HG03196 (cell line): ENCODE results near the gene SALL2.

ENCODE experiments used
- ATAC-seq: cut with Tn5 transposase; IDR thresholded peaks from one replicate; pipeline ENCODE4 v1.9.1; 2021; ENCODE audit not compliant: unreplicated experiment

Gene SALL2

DNA sequence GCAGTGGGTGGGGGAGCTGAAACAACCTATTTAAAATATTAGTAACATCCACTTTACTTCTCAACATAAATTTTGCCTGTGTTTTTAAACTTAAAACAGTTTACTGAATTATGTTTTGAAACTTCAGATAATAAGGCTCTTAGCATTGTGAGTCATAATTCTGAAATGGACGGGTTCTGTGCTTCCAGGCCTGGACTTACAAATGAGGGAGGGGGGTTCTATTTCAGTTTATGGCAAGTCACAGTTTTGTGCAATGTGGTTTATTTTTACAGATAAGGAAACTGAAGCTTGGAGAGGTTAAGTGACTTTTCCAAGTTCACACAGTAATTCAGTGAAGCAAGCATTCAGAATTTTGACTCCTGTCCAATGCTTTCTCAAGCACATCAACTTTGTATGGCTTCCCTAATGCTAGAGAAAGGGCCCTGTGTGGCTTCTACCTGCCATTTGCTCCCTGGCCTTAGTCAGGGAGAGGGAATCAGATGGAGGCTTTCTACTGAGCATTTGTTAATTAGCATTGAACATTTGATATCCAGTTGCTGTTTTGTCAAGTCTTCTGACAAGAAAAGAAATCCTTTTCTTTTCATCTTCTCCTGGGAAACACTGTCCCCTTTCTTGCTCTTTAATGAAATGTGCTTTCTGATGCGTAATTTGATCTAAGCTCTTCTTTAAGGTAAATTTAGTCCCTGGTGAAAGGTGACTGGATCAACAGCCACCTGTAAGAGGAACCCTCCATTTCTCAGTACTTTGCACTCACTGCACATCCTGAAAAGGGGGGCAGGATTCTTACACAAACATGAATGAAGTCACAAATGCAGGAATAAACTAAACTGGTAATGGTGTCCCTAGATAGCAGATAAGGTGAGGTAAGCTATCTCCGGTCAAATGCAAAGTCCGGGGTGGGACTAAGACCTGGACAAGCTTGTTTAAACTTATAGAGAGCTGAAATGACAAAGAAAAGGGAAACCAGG lies 2.5 kb upstream of the SALL2 start:
- no peak for ATAC-seq

GRCh38 chr14:21527318-21527679 lies 1.2 kb upstream of the SALL2 start:
- no peak for ATAC-seq

GRCh38 chr14:21526672-21527317 lies 649 bp upstream of the SALL2 start:
- ATAC-seq: no peak

DNA sequence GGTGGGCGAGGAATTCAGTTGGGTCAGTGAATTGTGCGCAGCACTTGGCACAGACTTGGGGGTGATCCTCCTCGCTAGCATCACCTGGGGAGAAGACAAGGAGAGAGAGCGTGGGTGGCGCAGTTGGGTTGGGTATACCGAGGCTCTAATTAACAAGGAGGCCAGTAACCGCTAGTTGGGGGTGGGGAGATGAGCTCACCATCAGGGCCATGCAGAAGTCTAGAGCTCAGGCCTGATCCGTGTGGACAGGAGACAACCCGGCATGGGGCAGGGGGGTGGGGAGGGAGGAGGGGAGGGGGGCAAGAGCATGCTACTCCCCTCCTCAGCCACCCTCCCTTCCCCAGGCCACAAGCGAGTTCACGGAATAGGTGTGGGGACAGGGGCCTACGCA lies 580 bp downstream of the SALL2 start:
- ATAC-seq: no peak

GRCh38 chr14:21524575-21525490 lies 1.3 kb downstream of the SALL2 start:
- ATAC-seq: no peak

GRCh38 chr14:21523203-21523602 lies 2.9 kb downstream of the SALL2 start:
- ATAC-seq: no peak

DNA sequence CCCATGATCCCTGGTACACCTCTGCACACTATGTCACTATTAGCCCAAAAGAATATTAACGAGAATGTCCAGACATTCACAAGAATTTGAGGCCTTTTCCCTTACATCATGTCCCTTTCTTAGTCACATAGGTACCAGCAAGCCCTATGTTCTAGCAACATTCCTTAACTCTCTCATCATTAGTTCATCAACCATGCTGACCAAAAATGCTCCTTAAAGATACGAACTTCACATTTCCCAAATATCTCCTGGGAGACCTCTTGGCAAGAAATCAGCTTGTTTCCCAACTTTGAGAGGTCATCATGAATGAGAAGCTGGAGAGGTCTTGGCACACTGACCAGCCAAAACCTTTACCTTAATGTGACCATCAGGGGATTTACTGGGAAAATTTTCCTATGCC lies 4.6 kb downstream of the SALL2 start:
- no peak for ATAC-seq

- no peak for ATAC-seq
These were observed 5.4 kb downstream of the SALL2 start for GRCh38 chr14:21520767-21521166.

DNA sequence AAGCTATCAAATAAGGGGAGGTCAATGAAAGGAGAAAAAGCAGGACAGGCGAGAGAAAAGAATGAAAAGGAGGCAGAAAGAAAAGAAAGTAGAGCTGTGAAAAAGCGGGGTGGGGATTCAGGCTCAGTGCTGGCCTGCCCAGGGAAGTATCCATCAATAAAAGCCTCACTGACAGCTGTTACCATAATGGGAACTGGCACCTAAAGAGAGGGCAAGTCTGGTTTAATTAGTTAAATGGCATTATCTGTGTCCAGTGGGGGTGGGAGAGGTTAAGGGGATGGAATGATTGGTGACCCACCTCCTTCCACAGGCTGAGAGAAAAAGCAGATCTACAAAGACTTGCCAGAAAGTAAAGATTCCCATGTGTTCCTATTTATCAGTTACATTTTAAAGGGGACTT lies 7.4 kb downstream of the SALL2 start:
- ATAC-seq: no peak

- ATAC-seq: no peak
These were observed 11.8 kb downstream of the SALL2 start for GRCh38 chr14:21514341-21514740.

DNA sequence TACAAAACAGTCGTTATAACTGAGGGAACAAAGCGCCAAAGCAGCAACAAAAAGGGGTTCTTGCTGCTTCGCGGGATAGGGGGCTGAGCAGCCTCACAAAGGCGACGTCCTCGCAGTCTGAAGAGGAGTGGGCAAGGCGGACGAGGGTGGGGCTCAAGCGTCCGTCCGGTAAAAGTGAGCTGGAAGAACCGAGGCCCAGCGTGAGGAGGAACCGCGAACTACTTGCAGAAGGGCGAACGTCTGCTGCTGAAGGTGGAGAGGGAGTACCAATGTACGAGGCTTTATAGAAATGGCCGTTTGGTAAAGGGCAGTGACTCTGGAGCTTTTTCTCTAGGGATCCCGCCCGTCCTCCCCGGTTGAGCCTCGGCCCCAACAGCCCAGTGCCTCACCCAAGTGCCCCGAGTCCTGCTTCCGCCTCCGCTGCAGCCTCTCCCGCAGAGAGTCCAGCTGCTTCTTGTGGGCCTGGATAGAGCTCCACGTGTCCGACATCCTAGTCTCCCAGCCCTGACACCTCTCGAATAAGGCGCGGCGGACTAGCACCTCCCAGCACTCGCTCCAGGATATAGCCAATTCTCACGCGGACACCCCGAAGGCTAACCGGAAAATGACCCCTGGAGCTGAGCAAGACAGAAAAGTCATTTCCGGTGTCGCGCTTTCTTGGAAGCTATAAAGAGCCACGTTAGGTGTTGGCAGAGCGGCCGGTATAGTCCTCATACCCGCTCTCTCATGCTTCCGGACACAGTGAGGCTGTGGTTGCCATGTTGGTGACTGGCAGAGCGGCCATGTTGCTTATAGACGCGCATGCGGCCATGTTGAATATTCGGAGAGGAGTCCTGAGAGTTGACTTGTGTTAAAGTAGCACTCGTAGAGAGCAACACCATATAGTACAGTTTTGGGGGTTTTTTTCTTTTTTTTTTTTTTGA lies 15.2 kb downstream of the SALL2 start, which contains the start of gene METTL3:
TSS of gene METTL3 (minus strand) at position 606 of the 923 bp plus-strand sequence. CDS start at position 489, 117 bp downstream.
- ATAC-seq: peak; percentile 99

DNA sequence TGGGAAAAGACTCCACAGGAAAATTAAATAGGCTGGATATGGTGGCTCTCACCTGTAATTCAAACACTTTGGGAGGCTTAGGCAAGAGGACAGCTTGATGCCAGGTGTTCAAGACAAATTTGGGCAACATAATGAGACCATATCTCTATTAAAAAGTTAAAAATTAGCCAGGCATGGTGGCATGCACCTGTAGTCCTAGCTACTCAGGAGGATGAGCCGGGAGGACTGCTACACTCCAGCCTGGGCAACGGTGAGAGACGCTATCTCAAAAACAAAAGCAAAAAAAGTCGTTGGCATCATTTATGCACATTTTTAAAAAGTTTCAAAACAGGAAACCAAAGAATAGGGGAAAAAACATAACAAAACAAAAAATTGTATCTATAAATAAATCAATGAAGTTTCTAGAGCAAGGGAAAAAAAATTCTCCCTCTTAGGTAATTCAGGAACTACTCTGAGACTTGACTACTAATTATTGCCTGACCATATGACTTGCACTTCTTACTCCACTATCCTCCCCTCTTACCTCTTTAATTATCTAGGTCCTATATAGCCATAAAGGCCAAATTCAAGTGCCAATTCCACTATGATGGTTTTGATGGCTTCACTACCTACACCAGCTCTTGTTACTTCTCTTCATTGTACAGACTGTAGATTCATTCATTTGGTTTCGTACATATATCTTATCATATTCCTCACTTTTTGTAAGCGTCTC lies 16.6 kb downstream of the SALL2 start:
- no peak for ATAC-seq

- no peak for ATAC-seq
These were observed 19.6 kb downstream of the SALL2 start for GRCh38 chr14:21506557-21506956.

GRCh38 chr14:21505012-21505553 lies 21.1 kb downstream of the SALL2 start:
- ATAC-seq: peak; percentile 75

DNA sequence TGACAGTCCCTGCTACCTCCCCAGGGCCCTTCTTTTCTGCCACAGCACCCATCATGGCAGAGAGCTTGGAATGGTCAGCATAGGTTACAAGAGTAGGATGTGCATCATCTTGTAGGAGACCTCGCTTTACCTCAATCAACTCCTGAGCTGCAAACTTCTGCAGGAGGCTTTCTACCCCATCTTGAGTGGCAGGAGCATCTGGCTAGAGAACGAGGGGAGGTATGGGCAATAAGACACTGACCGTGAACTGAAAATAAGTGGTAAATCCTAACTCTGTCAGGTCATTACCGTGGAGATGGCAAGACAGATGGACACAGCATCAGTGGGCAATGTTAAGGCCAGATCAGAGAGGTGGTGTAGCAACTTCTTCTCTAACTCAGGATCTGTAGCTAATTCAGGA lies 22.8 kb downstream of the SALL2 start:
- no peak for ATAC-seq

- no peak for ATAC-seq
These were observed 24.6 kb downstream of the SALL2 start for GRCh38 chr14:21501568-21501967.

DNA sequence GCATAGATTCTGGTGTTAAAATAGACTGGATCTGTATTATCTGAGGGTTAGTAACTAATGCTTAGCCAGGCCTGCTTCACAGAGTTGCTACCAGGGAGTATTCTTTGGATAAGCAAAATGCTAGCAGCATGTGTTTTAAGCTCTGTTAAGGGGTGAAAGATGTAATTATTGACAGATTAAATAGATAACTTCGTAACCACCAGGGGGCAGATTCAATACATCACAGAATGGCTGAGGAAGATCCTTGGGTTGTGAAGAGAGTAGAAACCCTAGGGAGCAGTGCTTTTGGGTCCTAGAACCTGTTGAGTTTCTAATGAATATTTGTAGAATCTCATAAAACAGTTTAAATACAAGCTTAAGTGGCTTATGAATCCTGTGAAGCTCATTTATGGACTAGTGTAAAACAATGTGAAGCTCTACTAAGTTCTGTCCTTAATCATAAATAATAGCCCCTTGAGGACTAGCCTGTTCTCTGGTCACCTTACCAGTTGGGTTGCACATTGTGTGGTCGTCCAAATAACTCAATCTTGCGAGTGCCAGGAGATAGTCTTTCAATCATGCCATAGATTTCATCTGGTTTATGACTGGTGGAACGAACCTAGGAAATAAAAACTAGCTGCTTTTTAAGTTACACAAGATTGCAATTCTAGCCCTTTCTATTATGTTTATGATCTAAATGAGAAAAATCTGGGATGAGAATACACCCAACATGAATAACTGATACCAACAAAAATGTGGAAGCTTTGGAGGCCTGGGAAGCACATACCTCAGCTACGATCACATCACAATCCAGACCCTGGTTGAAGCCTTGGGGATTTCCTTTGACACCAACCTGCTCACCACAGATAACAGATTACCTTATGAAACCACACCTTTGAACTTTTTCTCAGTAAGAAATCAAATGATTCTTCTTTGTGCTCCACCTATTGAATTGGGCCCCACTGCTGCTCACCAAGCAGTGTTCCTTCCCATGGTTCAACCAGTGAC lies 27.3 kb downstream of the SALL2 start:
- ATAC-seq: peak; percentile 51

DNA sequence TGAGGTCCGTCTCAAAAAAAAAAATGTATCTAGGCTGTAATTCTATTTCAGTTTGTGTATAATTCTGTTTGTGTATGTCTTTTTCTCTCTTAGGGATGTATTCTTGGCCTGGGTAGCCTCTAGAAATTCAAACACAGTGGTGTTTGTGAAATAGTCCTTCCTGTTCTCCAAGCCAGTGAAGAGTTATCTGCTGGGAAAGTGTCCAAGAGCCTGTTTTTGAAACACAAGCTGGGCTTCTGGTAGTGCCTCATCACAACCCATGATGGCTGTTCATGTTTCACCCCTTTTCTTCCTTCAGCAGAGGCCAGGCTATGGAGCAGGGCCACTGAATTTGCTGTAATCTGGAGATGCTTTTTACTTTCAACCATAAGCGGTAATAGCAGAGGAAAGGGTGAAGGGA lies 29.7 kb downstream of the SALL2 start:
- ATAC-seq: no peak
